Non-pigmented ciliary epithelial cell (primary cell): Measurements from ENCODE around the gene CFAP99.

ENCODE experiments used
- DNase-seq: peaks from one replicate; pipeline ENCODE4 v3.0.0-alpha.2; 2010; ENCODE audit warnings: low read depth

Gene CFAP99

GRCh38 chr4:2412534-2412884 is 6.2 kb upstream of the CFAP99 start:
- no peak for DNase-seq

GRCh38 chr4:2412885-2413716 is 5.7 kb upstream of the CFAP99 start:
- peak; percentile 31 for DNase-seq

- DNase-seq, result no peak
Observed at GRCh38 chr4:2413821-2414610, 4.7 kb upstream of the CFAP99 start.

- no peak for DNase-seq
Observed at GRCh38 chr4:2415213-2415612, 3.5 kb upstream of the CFAP99 start.

GRCh38 chr4:2415881-2416563 is 2.7 kb upstream of the CFAP99 start:
- DNase-seq, result no peak

- no peak for DNase-seq
Observed at GRCh38 chr4:2416564-2417225, 2.1 kb upstream of the CFAP99 start.

- DNase-seq, result no peak
Observed at GRCh38 chr4:2417226-2417764, 1.5 kb upstream of the CFAP99 start.

- no peak for DNase-seq
Observed at GRCh38 chr4:2417765-2418649, 748 bp upstream of the CFAP99 start, which contains the start of gene ZFYVE28. TSS of gene ZFYVE28 (minus strand) at chr4:2418645. CDS start at chr4:2418323, 322 bp downstream.

GRCh38 chr4:2419814-2420213 is 1.1 kb downstream of the CFAP99 start:
- DNase-seq, result no peak

GRCh38 chr4:2421928-2422327 is 3.2 kb downstream of the CFAP99 start:
- DNase-seq, result no peak

- no peak for DNase-seq
Observed at GRCh38 chr4:2423066-2423465, 4.3 kb downstream of the CFAP99 start.

- DNase-seq, result no peak
Observed at GRCh38 chr4:2423695-2424094, 4.9 kb downstream of the CFAP99 start.

GRCh38 chr4:2424581-2424980 is 5.8 kb downstream of the CFAP99 start:
- DNase-seq, result no peak

GRCh38 chr4:2425386-2426068 is 6.8 kb downstream of the CFAP99 start:
- DNase-seq, result no peak

GRCh38 chr4:2426069-2426397 is 7.3 kb downstream of the CFAP99 start:
- DNase-seq, result no peak

GRCh38 chr4:2426711-2427275 is 8.0 kb downstream of the CFAP99 start:
- DNase-seq, result no peak

GRCh38 chr4:2427383-2428334 is 8.9 kb downstream of the CFAP99 start:
- DNase-seq, result no peak

GRCh38 chr4:2428496-2429213 is 9.9 kb downstream of the CFAP99 start:
- DNase-seq, result no peak
